Left colon (tissue), 2 donors: ENCODE measurements around the gene INTS1. TPM values are rescaled to one million over a fixed set of nuclear protein-coding genes. Genes with fewer than 3 reads are reported as not detected.
"Not testable (repeated sequence)": the region's sequence is repeated elsewhere in the genome, so short reads cannot be mapped to it uniquely, and the experiment has no call there.

ENCODE experiments used
- ATAC-seq: fragments of 200-7000 bp; cut with Tn5 transposase; one replicate; pipeline ENCODE4 v1.9.1; 2020; ENCODE audit warnings: mild to moderate bottlenecking, moderate library complexity
- DNase-seq, 2 donors: peaks; one replicate each; pipeline ENCODE4 v3.0.0-alpha.2; 2020
- intact Hi-C, 2 donors: fragments of 100-400 bp; cut with DNase I in 1 of 2; cut with micrococcal nuclease in 1 of 2; formaldehyde crosslinking; loops; one replicate each; pipeline versions ENCODE4 v1.11.2 to v1.14.0; 2022; cut with DNase I, micrococcal nuclease
- total RNA-seq, 2 donors: library from RNA; stranded (reverse); fragmentation: NEBNext Ultra II Directional; extraction: Animal tissue kit (Norgen Biotek cat#: 25700); gene quantifications; one replicate each; pipeline ENCODE4 v1.2.1, GENCODE V29; 2021
- donor health status: DM: no; HTN: no; CAD: no.
- donor health status: DM: yes; HTN: yes; CAD: no.

INTS1 gene
- total RNA-seq, 2 donors from 2014 or later: 67.7 to 67.8 TPM

- intact Hi-C loops: no loop called here
- ATAC-seq (no peak), DNase-seq (no peak)
These were observed 59.8 kb downstream of the INTS1 start for GRCh38 chr7:1444214-1444924.

- intact Hi-C loops, DNase-seq, ATAC-seq: not testable (repeated sequence)
These were observed 60.5 kb downstream of the INTS1 start for GRCh38 chr7:1443587-1444200.

- ATAC-seq (no peak), DNase-seq (no peak)
- intact Hi-C loops: no loop called here
These were observed 61.6 kb downstream of the INTS1 start for GRCh38 chr7:1442355-1443124.

GRCh38 chr7:1441615-1442354 is 62.4 kb downstream of the INTS1 start:
- intact Hi-C loops: no loop called here
- DNase-seq (no peak), ATAC-seq (no peak)

GRCh38 chr7:1440620-1441019 is 63.6 kb downstream of the INTS1 start:
- intact Hi-C loops: no loop called here
- no peak for DNase-seq
- no peak for ATAC-seq

GRCh38 chr7:1439373-1440363 is 64.5 kb downstream of the INTS1 start:
- intact Hi-C loops: no loop called here
- ATAC-seq (peak; percentile 38), DNase-seq (no peak)

GRCh38 chr7:1438821-1439220 is 65.4 kb downstream of the INTS1 start:
- no peak for ATAC-seq
- DNase-seq: no peak
- intact Hi-C loops: no loop called here

GRCh38 chr7:1438208-1438607 is 66.0 kb downstream of the INTS1 start:
- DNase-seq (no peak), ATAC-seq (no peak)
- intact Hi-C loops: no loop called here

GRCh38 chr7:1437155-1437880 is 66.9 kb downstream of the INTS1 start:
- DNase-seq (no peak), ATAC-seq (no peak)

GRCh38 chr7:1436608-1437007 is 67.6 kb downstream of the INTS1 start:
- DNase-seq (no peak), ATAC-seq (no peak)
- intact Hi-C loops: no loop called here

More at GRCh38 chr7:1437155-1437880, 66.9 kb downstream of the INTS1 start:
- intact Hi-C loops: no loop called here

GRCh38 chr7:1434891-1435670 is 69.1 kb downstream of the INTS1 start:
- no peak for ATAC-seq
- no peak for DNase-seq
- intact Hi-C loops: no loop called here

- intact Hi-C loops: no loop called here
- ATAC-seq (no peak), DNase-seq (no peak)
These were observed 69.9 kb downstream of the INTS1 start for GRCh38 chr7:1434165-1434718.

GRCh38 chr7:1433128-1433920 is 70.9 kb downstream of the INTS1 start:
- intact Hi-C loops: no loop called here
- DNase-seq (no peak), ATAC-seq (peak; percentile 14)

GRCh38 chr7:1432411-1433082 is 71.6 kb downstream of the INTS1 start:
- intact Hi-C loops: no loop called here

More at GRCh38 chr7:1432411-1433082, 71.6 kb downstream of the INTS1 start:
- ATAC-seq: peak; percentile 70
- DNase-seq: peak in 1 of 2 donors; percentile 80
